ENCODE measurements around the gene DYSF. TPM values are rescaled to one million over a fixed set of nuclear protein-coding genes. Genes with fewer than 3 reads are reported as not detected.

Gene DYSF
- total RNA-seq, 1 experiment from 2014 or later: 5.5 TPM

GRCh38 chr2:71454221-71455010 lies 1.1 kb downstream of the DYSF start:
- no peaks in the 10 kb centered on the region for H4K20me1 ChIP-seq (ENCODE audit: control insufficient read depth, insufficient read depth, insufficient read length)
- H2BK5ac ChIP-seq (ENCODE audit: insufficient read length, low read length): no peak overlapping the region
- no peaks in the 10 kb centered on the region for H3K79me2 ChIP-seq (ENCODE audit: insufficient read depth, low read length)
- H3K27ac ChIP-seq (ENCODE audit: insufficient read length, low read depth, low read length): no peak overlapping the region
- H2BK12ac ChIP-seq (ENCODE audit: insufficient read length, low read depth, low read length): no peak overlapping the region
- no peak overlapping the region for H4K91ac ChIP-seq (ENCODE audit: insufficient read length, low read depth, low read length)
- no peak overlapping the region for H3K4ac ChIP-seq (ENCODE audit: low read depth, low read length)
- H2BK15ac ChIP-seq (ENCODE audit: low read depth, low read length): no peak overlapping the region
- no peak overlapping the region for H3T11ph ChIP-seq (ENCODE audit: low read length)
- no peak overlapping the region for H3K23ac ChIP-seq (ENCODE audit: insufficient read length, low read depth, low read length)
- TF ChIP-seq CTCF (conservative IDR thresholded peaks at IDR 0.05): 0 out of 3 replicates have a peak, but pooled peaks have one; percentile 26
- H3K9me3 Mint-ChIP-seq: no peaks in the 10 kb centered on the region
- no peaks in the 10 kb centered on the region for H3K9me3 ChIP-seq (ENCODE audit: control insufficient read depth, low read depth, low read length)
- H3K27me3 Mint-ChIP-seq (ENCODE audit: low read depth): peaks cover 60% of the 10 kb centered on the region
- H3K4me2 ChIP-seq (ENCODE audit: insufficient read depth, insufficient read length, low read length): peak overlapping the region; percentile 84
- no peak overlapping the region for H3K27ac Mint-ChIP-seq
- H3K4me1 Mint-ChIP-seq: peaks cover 47% of the 10 kb centered on the region in 2 experiments
- no peak overlapping the region for H2BK120ac ChIP-seq (ENCODE audit: low read depth, low read length, poor library complexity, severe bottlenecking)
- H3K4me1 ChIP-seq (ENCODE audit: insufficient read depth, low read length): peaks cover 14% of the 10 kb centered on the region
- no CpG with 5 or more reads among the region's 17 CpGs for WGBS (ENCODE audit: extremely low coverage, insufficient read length, low lambda C conversion rate)
- peaks cover 13% of the 10 kb centered on the region for H3K23me2 ChIP-seq (ENCODE audit: insufficient read length, low read depth, low read length, poor library complexity, severe bottlenecking)
- DNase-seq: peak; percentile 61
- H3K18ac ChIP-seq (ENCODE audit: insufficient read length, low read depth, low read length): no peak overlapping the region
- H3K79me1 ChIP-seq (ENCODE audit: insufficient read depth, low read depth, low read length, poor library complexity, severe bottlenecking): no peaks in the 10 kb centered on the region
- no peak overlapping the region for H4K8ac ChIP-seq (replicated peaks; ENCODE audit: insufficient read length, low read depth, low read length)
- peak overlapping the region; percentile 64 to 77 for H3K4me3 Mint-ChIP-seq
- no peak overlapping the region; the same call in 1 of the 2 replicates for H3K14ac ChIP-seq (ENCODE audit: insufficient read depth, low read length)
- no peaks in the 10 kb centered on the region for H3K36me3 Mint-ChIP-seq (ENCODE audit: insufficient read depth in 1 of 3, low read depth in 3 of 3)
- H2AK5ac ChIP-seq (ENCODE audit: insufficient read length, low read length): no peak overlapping the region
- H3K56ac ChIP-seq (ENCODE audit: insufficient read length, low read depth, low read length): no peak overlapping the region
- no peak overlapping the region for H2AFZ ChIP-seq (ENCODE audit: low read length)
- no peak overlapping the region for H2BK20ac ChIP-seq (ENCODE audit: low read depth, low read length, poor library complexity, severe bottlenecking)
- H3K9ac ChIP-seq (ENCODE audit: extremely low read depth, insufficient read length, low read length): no peak overlapping the region
- H3K27me3 ChIP-seq (ENCODE audit: insufficient read depth, low read length): peaks cover 16% of the 10 kb centered on the region; the same call in 1 of the 2 replicates
- H4K5ac ChIP-seq (ENCODE audit: insufficient read length, low read depth, low read length): no peak overlapping the region

All from H9 (cell line).